Epithelial cell of prostate (primary cell): Measurements from ENCODE around the gene VENTX.

Experiments
- DNase-seq: peaks from one replicate; pipeline ENCODE4 v3.0.0-alpha.2; 2011; ENCODE audit warnings: low read depth, low spot score
- H3K27ac ChIP-seq: fragments of 450-650 bp; 2 replicates; pipeline ENCODE4 v1.5.1; 2017; ENCODE audit warnings: mild to moderate bottlenecking

VENTX gene, protein sequence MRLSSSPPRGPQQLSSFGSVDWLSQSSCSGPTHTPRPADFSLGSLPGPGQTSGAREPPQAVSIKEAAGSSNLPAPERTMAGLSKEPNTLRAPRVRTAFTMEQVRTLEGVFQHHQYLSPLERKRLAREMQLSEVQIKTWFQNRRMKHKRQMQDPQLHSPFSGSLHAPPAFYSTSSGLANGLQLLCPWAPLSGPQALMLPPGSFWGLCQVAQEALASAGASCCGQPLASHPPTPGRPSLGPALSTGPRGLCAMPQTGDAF

DNA sequence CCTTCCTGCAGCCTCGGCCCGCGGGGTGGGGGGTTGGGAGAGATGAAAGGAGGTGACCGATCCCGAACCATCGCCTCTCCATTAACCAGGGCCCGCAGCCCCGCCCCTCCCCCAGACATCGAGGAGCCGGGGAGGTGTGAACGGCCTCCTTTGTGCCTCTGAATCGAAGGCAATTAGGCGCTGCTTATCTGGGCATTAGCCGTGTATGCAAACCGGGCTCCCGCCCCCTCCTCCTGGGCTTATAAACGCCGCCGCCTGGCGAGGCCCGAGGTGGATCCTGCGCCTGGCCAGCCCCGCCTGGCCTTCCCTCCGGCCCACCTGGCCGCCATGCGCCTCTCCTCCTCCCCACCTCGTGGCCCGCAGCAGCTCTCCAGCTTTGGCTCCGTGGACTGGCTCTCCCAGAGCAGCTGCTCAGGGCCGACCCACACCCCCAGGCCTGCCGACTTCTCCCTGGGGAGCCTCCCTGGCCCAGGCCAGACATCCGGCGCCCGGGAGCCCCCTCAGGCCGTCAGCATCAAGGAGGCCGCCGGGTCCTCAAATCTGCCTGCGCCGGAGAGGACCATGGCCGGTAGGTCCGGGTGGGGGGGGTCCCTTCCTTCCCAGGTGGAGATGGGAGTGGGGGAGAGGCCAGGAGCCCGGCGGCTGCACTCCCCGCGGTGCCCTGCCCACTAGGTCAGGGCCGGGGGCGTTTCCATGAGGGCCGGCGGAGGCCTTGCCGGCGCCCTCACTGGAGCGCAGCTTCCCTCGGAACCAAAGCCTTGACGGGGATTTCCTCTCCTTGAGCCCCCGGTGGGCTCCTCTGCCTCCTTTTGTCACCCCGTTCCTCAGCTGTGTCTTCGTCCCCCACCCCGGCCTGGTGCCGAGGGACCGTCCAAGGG is at the start of gene VENTX:
Gene VENTX (plus strand): TSS at position 268 of the 878 bp plus-strand sequence. CDS start 60 bp downstream, at position 328.
- no peak within 1 kb of the TSS for H3K27ac ChIP-seq
- no peak for DNase-seq

DNA sequence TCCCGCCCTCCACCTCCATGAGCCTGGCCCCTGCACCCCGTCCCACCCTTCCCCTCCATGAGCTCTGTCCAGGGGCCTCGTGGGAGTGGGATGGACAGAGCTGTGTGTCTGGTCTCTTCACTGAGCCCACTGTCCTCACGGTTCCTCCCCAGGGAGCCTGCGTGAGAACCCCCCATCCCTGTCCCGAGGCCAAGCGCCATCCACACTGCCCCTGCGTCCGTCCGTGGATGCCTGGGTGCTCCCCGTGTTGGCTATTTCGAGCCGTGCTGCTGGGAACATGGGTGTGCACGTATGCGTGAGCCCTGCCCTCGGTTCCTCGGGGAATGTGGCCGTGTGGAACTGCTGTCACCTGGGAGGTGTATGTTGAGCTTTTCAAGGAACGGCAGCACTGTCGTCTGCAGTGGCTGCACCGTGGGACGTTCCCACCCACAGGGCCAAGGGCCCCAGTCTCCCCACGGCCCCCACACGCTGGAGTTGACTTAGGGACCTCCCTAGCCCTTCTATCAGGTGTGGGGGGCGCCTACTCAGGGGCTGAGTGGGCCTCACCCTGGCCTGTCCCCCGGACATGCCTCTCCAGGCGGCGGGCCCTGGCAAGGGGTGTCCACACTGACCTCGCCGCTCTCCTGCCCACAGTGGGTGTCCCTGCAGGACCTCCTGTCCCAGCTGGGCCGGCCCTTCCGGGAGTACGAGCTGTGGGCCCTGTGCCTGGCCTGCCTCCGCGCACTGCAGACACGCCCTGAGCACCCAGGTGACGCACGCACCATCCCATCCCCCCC is 49.6 kb upstream of the VENTX start:
- no peak for DNase-seq
- H3K27ac ChIP-seq, result no peak overlapping the region

DNA sequence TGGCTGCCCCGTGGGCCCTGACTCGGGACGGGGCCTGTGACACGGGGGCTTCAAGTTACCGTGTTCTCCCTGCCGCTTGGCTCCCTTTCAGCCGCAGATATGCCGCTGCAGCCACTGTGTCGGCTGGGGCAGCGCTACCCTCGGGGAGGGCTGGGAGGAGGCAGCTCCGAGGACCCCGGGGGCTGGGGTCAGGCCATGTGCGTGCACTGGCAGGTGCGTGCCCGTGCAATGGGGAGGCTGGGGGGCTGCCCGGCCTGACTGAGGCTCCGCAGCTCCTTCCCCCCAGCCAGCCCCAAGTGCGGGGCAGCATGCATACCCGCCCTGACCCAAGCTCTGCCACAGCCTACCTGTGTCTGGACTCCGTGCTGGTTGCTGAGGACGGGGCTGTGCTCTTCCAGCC is 48.4 kb upstream of the VENTX start:
- no peak overlapping the region for H3K27ac ChIP-seq
- no peak for DNase-seq

DNA sequence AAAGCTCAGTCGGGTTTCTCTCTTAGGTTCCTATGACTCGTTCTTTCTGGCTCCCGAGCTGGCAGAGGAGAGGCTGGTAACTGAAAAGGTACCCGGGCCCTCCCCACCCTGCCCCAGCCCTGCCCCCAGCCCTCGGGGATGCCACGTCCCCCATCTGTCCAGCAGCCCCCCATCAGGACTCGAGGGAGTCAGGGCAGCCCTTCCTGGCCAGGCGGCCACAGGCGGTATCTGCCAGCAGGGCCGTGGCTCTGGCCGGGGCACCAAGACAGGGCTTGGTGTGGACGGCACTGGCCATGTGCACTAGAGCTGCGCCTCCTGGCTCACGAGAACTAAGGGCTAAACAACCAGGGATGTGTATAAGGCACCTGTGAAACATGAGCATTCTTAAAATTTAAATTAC is 47.9 kb upstream of the VENTX start:
- no peak for DNase-seq
- H3K27ac ChIP-seq, result no peak overlapping the region

DNA sequence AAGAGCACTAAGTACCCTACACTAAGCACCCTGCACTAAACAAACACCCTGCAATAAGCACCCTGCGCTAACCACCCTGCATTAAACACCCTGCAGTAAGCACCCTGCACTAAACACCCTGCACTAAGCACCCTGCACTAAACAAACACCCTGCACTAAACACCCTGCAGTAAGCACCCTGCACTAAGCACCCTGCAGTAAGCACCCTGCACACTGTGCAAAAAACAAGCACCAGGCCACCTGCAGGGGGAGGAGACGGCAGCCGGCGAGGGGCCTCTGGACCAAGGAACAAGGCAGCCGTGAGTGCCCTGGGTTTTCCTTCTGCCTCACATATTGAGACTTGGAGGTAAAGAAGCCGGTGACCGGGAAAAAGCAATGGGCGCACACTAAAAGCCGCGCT is 47.4 kb upstream of the VENTX start:
- DNase-seq, result no peak
- H3K27ac ChIP-seq, result no peak overlapping the region

DNA sequence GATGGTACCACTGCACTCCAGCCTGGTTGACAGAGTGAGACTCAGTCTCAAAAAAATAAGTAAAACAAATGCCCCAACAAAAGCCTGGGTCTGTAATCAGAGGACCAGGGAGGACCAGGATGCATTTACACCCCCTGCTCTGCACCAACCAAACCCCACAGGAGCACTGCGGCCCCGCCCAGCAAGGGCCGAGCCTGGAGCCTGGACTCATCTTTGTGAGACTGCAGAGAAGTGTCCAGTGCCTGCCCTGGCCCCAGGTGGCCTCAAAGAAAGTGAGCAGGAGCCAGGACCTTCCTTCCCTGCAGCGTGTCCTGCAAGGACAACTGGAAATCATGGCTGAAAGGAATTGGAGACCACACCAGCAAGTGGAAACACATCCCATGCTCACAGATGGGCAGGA is 46.0 kb upstream of the VENTX start:
- DNase-seq, result no peak
- no peak overlapping the region for H3K27ac ChIP-seq

DNA sequence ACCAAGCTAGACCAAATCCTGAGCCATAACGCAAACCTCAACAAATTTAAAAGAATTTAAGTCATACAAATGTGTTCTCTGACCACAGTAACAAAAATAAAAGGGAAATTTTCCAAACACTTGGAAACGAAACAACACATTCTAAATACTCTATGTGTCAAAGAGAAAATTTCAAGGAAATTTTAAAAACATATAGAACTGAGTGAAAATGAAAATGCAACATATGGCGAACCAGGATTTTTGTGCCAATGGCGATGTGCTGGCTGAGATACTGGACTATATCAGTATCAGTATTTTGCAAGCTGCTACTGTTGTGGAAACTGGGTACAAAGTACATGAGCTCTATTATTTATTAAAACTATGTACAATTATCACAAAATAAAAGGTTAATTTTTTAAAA is 43.5 kb upstream of the VENTX start:
- no peak overlapping the region for H3K27ac ChIP-seq
- DNase-seq, result no peak

DNA sequence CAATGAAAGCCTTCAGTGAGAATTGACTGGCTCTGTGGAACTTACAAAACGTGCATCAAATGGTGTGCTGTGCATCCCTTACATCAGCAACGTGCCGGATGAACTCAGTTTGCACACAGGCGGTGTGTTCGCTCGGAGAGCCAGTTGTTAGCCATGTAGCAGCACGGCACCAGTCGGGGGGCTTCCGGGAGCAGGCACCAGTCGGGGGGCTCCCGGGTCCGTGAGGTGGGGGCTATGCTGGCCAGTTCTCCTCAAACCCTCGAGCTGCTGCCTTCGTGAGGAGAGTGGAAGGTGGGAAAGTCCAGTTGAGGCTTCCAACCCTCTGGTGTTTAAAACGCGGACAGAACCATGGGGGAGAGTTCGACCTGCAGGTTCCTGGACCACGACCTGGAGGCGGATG is 42.6 kb upstream of the VENTX start:
- no peak overlapping the region for H3K27ac ChIP-seq
- no peak for DNase-seq

DNA sequence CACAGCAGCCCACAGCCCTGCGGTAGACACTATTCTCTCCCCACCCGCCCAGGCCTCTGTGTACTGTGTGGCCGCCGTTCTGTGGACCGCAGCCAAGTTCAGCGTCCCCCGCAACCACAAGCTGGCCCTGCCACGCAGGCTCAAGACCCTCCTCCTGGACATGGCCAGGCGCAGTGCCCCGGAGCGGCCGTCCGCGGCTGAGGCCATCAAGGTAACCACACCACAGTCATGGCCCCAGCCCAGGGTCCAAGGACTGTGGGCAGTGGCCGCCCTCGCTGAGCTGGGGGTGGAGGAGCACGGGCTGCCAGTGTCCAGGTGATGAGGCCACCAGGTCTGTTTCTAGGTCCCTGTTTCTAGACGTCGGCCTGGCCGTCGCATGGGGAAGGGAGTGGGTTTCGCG is 42.0 kb upstream of the VENTX start:
- H3K27ac ChIP-seq, result no peak overlapping the region
- DNase-seq, result no peak

DNA sequence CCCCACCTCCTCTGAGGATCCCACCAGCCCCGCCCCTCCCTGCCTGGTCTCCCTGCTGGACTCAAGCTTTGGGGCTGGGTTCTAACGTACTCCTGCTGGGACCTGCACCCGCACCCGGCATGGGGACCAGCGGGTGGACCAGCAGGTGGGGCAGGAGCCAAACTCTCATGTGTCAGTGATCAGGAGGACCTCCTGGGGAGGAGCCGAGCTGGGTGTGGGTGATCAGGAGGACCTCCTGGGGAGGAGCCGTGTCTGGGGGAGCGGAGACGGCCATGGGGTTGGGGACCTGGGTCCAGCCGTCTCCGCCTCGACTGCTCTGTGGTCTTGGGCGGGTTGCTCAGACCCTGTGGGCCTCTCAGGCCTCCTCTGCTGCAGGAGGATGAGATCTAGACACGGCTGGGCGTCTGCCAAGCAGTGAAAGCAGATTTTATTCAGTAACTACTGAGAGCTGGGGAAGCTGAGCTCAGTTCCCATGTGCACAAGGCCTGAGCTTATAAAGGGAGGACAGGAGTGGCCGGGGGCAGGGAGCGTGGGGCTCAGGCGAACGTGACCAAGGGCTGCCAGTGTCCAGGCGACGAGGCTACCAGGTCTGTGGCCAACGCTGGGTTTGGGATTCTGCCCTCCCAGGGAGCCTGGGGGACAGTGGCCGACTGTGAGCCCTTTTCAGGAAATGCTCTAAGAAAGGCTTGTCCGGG is 41.3 kb upstream of the VENTX start:
- DNase-seq, result no peak

DNA sequence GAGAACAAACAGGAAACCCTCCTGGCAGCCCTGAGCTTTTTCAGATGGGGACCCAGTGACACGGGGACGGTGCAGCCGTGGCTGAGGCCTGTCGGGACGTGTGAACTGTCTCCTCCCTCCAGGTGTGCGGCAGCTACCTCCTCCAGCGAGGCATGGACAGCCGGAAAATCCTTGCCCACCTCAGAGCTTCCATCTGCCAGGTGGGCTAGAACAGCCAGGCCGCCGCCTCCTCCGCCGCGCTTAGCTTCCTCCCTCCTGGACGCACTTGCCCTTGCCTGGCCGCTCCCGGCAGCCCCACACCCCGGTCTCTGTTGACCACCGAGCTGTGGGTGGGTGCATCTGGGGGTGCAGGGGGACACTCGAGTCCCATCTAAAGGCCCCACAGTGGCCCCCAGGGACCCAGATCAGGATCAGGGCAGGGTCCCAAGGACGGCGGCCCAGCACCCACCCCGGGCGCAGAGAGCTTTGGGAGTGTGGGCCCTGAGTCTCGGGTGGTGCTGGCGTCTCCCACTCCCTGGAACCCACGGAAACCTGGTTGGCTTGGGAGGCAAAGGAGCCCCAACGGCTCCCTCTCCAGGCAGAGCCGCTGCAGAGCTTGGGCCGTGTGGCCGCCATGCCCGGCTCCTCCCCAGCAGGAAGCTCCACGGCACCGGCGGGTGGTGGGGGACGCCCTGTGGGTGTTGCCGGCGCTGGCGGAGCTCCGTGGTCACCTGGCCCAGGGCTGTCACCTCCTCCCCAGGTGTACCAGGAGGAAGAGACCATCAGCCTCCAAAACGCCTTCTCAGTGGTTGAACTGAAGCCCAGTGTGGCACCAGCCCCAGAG is 40.5 kb upstream of the VENTX start:
- H3K27ac ChIP-seq, result no peak overlapping the region
- DNase-seq, result no peak

More for the DNA sequence above, 41.3 kb upstream of the VENTX start:
- H3K27ac ChIP-seq, result no peak overlapping the region

DNA sequence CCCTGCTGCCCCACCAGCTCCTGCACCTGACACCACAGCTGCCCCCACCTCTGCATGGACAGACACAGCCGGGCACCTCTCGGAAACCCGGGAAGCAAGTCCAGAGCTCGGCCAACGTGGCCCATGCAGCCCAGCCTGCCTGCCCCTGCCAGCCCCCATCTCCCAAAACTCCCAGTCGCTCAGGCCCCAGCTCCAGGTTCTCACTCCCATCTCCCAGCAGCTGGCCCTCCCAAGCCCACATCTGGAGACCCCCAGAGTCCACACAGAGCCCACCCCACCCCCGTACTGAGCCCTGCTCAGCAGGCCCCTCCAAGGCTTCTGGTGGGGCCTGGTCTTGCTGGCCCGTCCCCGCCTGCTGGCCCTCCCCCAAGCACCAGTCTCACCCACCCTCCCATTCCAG is 39.9 kb upstream of the VENTX start:
- no peak for DNase-seq
- H3K27ac ChIP-seq, result no peak overlapping the region

DNA sequence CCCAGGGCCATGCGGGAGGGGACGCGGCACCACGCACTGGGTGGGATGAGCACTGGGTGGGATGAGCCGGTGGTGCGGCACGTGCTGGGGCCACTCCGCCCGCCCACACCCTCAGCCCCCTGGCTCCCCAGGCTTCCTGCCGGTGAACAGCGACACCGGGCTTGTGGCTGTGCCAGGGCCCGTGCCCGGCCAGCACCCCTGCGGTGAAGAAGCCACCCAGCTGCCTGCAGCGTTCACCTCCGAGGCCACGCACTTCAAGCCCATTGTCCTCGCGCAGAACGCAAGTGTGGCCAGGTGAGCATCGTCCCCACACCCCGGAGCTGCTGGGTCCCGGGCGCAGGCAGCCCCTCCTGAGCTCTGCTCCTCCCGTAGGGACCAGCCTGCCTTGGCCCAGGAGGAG is 39.4 kb upstream of the VENTX start:
- no peak for DNase-seq
- H3K27ac ChIP-seq, result no peak overlapping the region

DNA sequence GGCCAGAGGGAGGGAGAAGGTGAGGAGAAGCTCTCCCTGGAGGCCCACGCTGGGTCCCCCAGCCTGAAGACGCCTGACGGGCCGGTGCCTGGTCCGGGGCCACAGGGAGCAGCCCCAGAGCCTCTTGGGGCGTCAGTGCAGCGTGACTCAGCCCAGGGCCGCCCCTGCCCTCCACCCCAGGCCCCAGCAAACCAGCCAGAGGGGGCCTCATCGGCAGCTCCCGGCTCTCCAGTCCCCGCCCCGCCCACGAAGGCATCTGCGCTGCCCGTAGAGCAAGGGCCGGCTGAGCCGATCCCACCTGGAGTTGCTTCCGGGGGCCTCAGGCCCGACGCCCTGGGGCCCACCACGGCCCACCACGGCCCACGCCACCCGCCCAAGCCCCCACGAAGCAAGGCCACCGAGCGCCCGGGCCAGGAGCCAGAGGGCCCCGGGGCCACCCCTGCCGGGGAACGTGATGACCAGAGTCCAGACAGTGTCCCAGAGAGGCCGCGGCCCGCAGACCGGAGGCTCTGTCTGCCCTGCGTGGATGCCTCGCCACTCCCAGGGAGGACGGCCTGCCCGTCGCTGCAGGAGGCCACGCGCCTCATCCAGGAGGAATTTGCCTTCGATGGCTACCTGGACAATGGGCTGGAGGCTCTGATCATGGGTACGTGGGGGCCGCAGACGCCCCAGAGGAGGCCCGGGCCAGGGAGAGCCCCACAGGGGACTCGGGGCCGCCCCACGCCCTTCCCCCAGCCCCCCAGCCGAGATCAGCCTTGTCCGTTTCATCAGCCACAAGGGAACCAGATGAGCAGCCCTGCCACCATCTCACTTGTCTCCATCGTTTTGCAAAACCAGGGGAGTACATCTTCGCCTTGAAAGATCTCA is 38.8 kb upstream of the VENTX start:
- DNase-seq, result no peak
- no peak overlapping the region for H3K27ac ChIP-seq

DNA sequence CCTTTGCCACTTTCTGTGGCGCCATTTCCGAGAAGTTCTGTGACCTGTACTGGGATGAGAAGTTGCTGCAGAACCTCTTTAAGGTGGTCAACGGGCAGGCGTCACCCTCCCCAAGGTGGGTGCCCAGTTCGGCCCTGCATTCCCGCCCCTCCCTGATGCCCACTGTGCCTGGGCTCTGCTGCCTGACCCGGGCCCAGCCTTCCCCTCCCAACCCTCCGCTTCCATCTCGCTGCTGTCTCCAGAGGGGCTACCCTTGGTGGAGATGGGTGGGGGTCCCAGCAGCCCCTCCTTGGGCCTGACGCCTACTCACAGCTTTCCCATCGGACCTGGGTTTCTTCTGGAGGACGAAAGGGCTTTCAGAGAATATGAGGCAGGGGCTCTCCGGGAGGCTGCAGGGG is 38.2 kb upstream of the VENTX start:
- no peak for DNase-seq
- H3K27ac ChIP-seq, result no peak overlapping the region

DNA sequence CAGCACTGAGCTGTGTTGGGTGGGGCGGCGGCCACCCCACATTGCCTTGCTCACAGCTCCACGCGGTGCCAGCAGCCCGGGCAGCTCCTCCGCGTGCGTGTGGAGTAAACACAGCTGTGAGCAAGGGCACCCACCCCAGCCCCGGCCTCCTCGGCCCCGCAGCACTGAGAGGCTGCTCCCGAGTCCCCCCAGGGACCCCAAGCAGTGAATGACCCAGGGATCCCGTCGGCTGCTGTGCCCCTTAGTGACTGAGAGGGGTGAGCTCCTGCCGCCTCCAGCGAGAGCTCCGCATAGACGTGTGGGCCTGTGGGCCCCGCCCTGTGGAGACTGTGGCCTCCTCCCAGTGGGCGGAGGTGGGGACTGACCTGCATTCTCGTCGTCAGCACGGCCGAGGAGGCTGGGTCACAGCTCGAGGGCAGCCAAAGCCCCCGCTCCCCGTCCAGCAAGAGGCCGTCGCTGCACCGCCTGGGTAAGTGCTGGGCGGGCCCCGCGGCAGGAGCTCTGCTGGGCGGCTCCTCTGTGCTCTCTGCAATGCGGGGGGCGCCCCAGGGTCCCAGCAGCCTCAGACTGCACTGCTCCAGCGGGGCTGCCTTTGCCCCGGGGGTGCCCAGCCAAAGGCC is 37.6 kb upstream of the VENTX start:
- no peak for DNase-seq
- H3K27ac ChIP-seq, result no peak overlapping the region

DNA sequence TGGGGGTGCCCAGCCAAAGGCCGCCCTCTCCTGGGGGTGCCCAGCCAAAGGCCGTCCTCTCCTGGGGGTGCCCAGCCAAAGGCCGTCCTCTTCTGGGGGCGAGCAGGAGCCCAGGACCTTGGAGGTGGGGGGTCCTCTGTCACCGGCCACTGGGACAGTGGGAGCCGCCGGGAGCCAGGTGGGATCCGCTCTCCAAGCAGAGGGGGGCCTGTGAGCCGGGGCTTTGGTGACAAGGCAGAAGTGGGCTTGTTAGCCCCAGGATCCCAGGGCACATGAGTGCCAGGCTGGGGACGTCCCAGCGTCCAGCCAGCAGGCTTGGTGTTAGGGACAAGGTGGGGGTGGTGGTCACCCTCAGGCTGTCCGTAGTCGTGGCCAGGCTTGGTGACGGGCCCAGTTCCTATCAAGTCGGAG is 37.0 kb upstream of the VENTX start:
- H3K27ac ChIP-seq, result no peak overlapping the region
- DNase-seq, result no peak
